HCT116 (cell line): ENCODE data around the gene HEPH.

ENCODE experiments used
- ELF1 ChIP-seq: IDR thresholded peaks from 2 replicates; pipeline ENCODE4 v1.6.1; 2012; ENCODE audit warnings: low read depth, borderline replicate concordance
- EZH2 ChIP-seq: fragments of 200-600 bp; sonication (generic); IDR thresholded peaks from 2 replicates; pipeline ENCODE4 v1.6.1; 2017; ENCODE audit warnings: antibody characterized with exemption, mixed run types
- EZH2phosphoT487 ChIP-seq: fragments of 200-600 bp; IDR thresholded peaks from 2 replicates; pipeline ENCODE4 v1.6.1; 2018; ENCODE audit warnings: antibody characterized with exemption, borderline replicate concordance
- JUND ChIP-seq: IDR thresholded peaks from 2 replicates; pipeline ENCODE4 v1.6.1; 2012
- POLR2A ChIP-seq: IDR thresholded peaks from 2 replicates; pipeline ENCODE4 v1.7.0; 2011; ENCODE audit warnings: borderline replicate concordance; ENCODE audit not compliant: insufficient read depth, insufficient read length; ENCODE audit errors: extremely low read depth
- POLR2AphosphoS5 ChIP-seq: IDR thresholded peaks from 2 replicates; pipeline ENCODE4 v1.6.1; 2011; ENCODE audit warnings: mild to moderate bottlenecking, low read depth, low read length, moderate library complexity
- RAD21 ChIP-seq: IDR thresholded peaks from 2 replicates; pipeline ENCODE4 v1.6.1; 2012; ENCODE audit warnings: low read depth, mild to moderate bottlenecking
- YY1 ChIP-seq: IDR thresholded peaks from 2 replicates; pipeline ENCODE4 v1.6.1; 2011; ENCODE audit warnings: low read length, low read depth, moderate library complexity, mild to moderate bottlenecking; ENCODE audit not compliant: insufficient replicate concordance; ENCODE audit errors: extremely low read depth
- ZNF274 ChIP-seq: fragments of 200-500 bp; sonication (Bioruptor generic); IDR thresholded peaks from 2 replicates; pipeline ENCODE4 v1.6.1; 2014; ENCODE audit warnings: mild to moderate bottlenecking, low read depth, low read length, inconsistent platforms
- TF ChIP-seq, protein P1 (sequence below), 3 experiments: fragments of 200-600 bp in 1 of 3; sonication (generic) in 1 of 3; IDR thresholded peaks in 2 of 3; conservative IDR thresholded peaks in 1 of 3; 2 replicates each; pipeline ENCODE4 v1.5.1; 2012 to 2017; ENCODE audit warnings: low read depth in 2 of 3, low read length in 2 of 3, antibody characterized with exemption in 1 of 3, borderline replicate concordance in 1 of 3, control low read depth in 1 of 3, mild to moderate bottlenecking in 1 of 3, mixed read lengths in 1 of 3, mixed run types in 1 of 3, moderate library complexity in 1 of 3; ENCODE audit not compliant: insufficient read depth in 1 of 3
- TF ChIP-seq, protein P2 (sequence below): IDR thresholded peaks from 2 replicates; pipeline ENCODE4 v1.6.1; 2012; ENCODE audit warnings: low read depth

DNA sequence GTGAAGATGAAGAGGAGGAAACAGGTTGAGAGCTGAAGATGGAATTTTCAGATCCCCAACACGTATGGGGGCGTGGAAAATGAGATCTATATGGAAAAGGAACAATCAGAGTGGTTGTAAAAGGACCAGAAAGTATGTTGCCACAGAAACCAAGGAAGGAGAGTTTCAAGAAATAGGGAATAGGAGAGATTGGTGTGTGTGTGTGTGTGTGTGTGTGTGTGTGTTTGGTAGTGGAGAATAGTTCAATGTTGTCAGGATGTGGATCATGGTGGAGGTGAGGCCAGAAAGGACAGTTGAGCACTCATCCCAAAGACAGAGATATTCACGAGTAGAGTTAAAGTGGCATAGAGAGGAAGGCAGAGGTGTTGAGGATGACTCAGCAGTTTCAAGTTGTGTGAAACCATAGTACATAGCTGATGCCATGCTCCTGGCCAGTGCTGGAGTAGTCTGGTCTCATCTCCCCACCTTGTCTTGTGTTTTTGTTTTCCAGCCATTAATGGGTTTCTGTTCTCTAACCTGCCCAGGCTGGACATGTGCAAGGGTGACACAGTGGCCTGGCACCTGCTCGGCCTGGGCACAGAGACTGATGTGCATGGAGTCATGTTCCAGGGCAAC is 36.1 kb downstream of the HEPH start:
- TF ChIP-seq, protein P1, sequence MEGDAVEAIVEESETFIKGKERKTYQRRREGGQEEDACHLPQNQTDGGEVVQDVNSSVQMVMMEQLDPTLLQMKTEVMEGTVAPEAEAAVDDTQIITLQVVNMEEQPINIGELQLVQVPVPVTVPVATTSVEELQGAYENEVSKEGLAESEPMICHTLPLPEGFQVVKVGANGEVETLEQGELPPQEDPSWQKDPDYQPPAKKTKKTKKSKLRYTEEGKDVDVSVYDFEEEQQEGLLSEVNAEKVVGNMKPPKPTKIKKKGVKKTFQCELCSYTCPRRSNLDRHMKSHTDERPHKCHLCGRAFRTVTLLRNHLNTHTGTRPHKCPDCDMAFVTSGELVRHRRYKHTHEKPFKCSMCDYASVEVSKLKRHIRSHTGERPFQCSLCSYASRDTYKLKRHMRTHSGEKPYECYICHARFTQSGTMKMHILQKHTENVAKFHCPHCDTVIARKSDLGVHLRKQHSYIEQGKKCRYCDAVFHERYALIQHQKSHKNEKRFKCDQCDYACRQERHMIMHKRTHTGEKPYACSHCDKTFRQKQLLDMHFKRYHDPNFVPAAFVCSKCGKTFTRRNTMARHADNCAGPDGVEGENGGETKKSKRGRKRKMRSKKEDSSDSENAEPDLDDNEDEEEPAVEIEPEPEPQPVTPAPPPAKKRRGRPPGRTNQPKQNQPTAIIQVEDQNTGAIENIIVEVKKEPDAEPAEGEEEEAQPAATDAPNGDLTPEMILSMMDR (IDR thresholded peaks at IDR 0.05 in 2 of 3, conservative IDR thresholded peaks at IDR 0.05 in 1 of 3; ENCODE audit: borderline replicate concordance in 1 of 3, insufficient read depth in 1 of 3, low read depth in 2 of 3, low read length in 2 of 3): no peak
- TF ChIP-seq YY1 (no peak), POLR2A (no peak), JUND (no peak), EZH2 (no peak), POLR2AphosphoS5 (no peak), ELF1 (no peak), EZH2phosphoT487 (no peak), ZNF274 (no peak), RAD21 (no peak)
- TF ChIP-seq, protein P2, sequence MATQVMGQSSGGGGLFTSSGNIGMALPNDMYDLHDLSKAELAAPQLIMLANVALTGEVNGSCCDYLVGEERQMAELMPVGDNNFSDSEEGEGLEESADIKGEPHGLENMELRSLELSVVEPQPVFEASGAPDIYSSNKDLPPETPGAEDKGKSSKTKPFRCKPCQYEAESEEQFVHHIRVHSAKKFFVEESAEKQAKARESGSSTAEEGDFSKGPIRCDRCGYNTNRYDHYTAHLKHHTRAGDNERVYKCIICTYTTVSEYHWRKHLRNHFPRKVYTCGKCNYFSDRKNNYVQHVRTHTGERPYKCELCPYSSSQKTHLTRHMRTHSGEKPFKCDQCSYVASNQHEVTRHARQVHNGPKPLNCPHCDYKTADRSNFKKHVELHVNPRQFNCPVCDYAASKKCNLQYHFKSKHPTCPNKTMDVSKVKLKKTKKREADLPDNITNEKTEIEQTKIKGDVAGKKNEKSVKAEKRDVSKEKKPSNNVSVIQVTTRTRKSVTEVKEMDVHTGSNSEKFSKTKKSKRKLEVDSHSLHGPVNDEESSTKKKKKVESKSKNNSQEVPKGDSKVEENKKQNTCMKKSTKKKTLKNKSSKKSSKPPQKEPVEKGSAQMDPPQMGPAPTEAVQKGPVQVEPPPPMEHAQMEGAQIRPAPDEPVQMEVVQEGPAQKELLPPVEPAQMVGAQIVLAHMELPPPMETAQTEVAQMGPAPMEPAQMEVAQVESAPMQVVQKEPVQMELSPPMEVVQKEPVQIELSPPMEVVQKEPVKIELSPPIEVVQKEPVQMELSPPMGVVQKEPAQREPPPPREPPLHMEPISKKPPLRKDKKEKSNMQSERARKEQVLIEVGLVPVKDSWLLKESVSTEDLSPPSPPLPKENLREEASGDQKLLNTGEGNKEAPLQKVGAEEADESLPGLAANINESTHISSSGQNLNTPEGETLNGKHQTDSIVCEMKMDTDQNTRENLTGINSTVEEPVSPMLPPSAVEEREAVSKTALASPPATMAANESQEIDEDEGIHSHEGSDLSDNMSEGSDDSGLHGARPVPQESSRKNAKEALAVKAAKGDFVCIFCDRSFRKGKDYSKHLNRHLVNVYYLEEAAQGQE: no peak
